ENCODE results near the gene IRX2.

IRX2 gene

GRCh38 chr5:2773327-2773726 lies 21.9 kb upstream of the IRX2 start:
- Histone ChIP-seq H4K20me1 (ENCODE audit: insufficient read depth, low read length, poor library complexity, severe bottlenecking) (no peaks in the 10 kb centered on the region), H3K4me2 (ENCODE audit: low read depth, low read length, poor library complexity, severe bottlenecking) (no peak overlapping the region), H3K4me3 (ENCODE audit: low read length, poor library complexity, severe bottlenecking) (no peak overlapping the region), H3K36me3 (ENCODE audit: insufficient read depth, low read length) (no peaks in the 10 kb centered on the region), H3K27me3 (ENCODE audit: insufficient read depth, low read length, poor library complexity, severe bottlenecking) (no peaks in the 10 kb centered on the region), H3K4me1 (ENCODE audit: insufficient read depth, low read length, poor library complexity, severe bottlenecking) (no peaks in the 10 kb centered on the region), H3K9ac (ENCODE audit: low read depth, low read length, poor library complexity, severe bottlenecking) (no peak overlapping the region), H3F3A (ENCODE audit: low read depth) (no peaks in the 10 kb centered on the region), H3K9me3 (ENCODE audit: insufficient read depth, low read depth, low read length) (no peaks in the 10 kb centered on the region), H3K9me2 (replicated peaks; ENCODE audit: low read depth, low read length) (no peaks in the 10 kb centered on the region), H3K79me2 (ENCODE audit: insufficient read depth, low read length) (no peaks in the 10 kb centered on the region), H2AFZ (ENCODE audit: low read length) (no peak overlapping the region)
- TF ChIP-seq CTCF (conservative IDR thresholded peaks at IDR 0.05; ENCODE audit: low read length) (no peak), EZH2phosphoT487 (IDR thresholded peaks at IDR 0.05; ENCODE audit: borderline replicate concordance) (no peak)

- H3K9me3 ChIP-seq (ENCODE audit: insufficient read depth, low read depth, low read length) = peaks cover 4% of the 10 kb centered on the region; the same call in 1 of the 2 replicates
- no peak overlapping the region for H2AFZ ChIP-seq (ENCODE audit: low read length)
- H3K79me2 ChIP-seq (ENCODE audit: insufficient read depth, low read length) = no peaks in the 10 kb centered on the region
- no peaks in the 10 kb centered on the region for H4K20me1 ChIP-seq (ENCODE audit: insufficient read depth, low read length, poor library complexity, severe bottlenecking)
- no peak overlapping the region for H3K4me3 ChIP-seq (ENCODE audit: low read length, poor library complexity, severe bottlenecking)
- TF ChIP-seq CTCF (conservative IDR thresholded peaks at IDR 0.05; ENCODE audit: low read length) (no peak), EZH2phosphoT487 (IDR thresholded peaks at IDR 0.05; ENCODE audit: borderline replicate concordance) (no peak)
- no peaks in the 10 kb centered on the region for H3K9me2 ChIP-seq (replicated peaks; ENCODE audit: low read depth, low read length)
- no peaks in the 10 kb centered on the region for H3K27me3 ChIP-seq (ENCODE audit: insufficient read depth, low read length, poor library complexity, severe bottlenecking)
- no peak overlapping the region for H3K9ac ChIP-seq (ENCODE audit: low read depth, low read length, poor library complexity, severe bottlenecking)
- no peak overlapping the region for H3K4me2 ChIP-seq (ENCODE audit: low read depth, low read length, poor library complexity, severe bottlenecking)
- no peaks in the 10 kb centered on the region for H3K4me1 ChIP-seq (ENCODE audit: insufficient read depth, low read length, poor library complexity, severe bottlenecking)
- H3K36me3 ChIP-seq (ENCODE audit: insufficient read depth, low read length) = no peaks in the 10 kb centered on the region
- no peaks in the 10 kb centered on the region for H3F3A ChIP-seq (ENCODE audit: low read depth)
Observed at GRCh38 chr5:2767089-2767488, 15.6 kb upstream of the IRX2 start.

GRCh38 chr5:2764581-2764980 lies 13.1 kb upstream of the IRX2 start:
- H3K9me2 ChIP-seq (replicated peaks; ENCODE audit: low read depth, low read length) = no peaks in the 10 kb centered on the region
- H3K4me1 ChIP-seq (ENCODE audit: insufficient read depth, low read length, poor library complexity, severe bottlenecking) = no peaks in the 10 kb centered on the region
- no peaks in the 10 kb centered on the region for H3F3A ChIP-seq (ENCODE audit: low read depth)
- H3K4me3 ChIP-seq (ENCODE audit: low read length, poor library complexity, severe bottlenecking) = no peak overlapping the region
- H3K9ac ChIP-seq (ENCODE audit: low read depth, low read length, poor library complexity, severe bottlenecking) = no peak overlapping the region
- no peaks in the 10 kb centered on the region for H3K36me3 ChIP-seq (ENCODE audit: insufficient read depth, low read length)
- no peak overlapping the region for H3K4me2 ChIP-seq (ENCODE audit: low read depth, low read length, poor library complexity, severe bottlenecking)
- no peaks in the 10 kb centered on the region for H4K20me1 ChIP-seq (ENCODE audit: insufficient read depth, low read length, poor library complexity, severe bottlenecking)
- no peak for TF ChIP-seq EZH2phosphoT487 (IDR thresholded peaks at IDR 0.05; ENCODE audit: borderline replicate concordance)
- no peak for TF ChIP-seq CTCF (conservative IDR thresholded peaks at IDR 0.05; ENCODE audit: low read length)
- no peaks in the 10 kb centered on the region for H3K27me3 ChIP-seq (ENCODE audit: insufficient read depth, low read length, poor library complexity, severe bottlenecking)
- H2AFZ ChIP-seq (ENCODE audit: low read length) = no peak overlapping the region
- H3K79me2 ChIP-seq (ENCODE audit: insufficient read depth, low read length) = no peaks in the 10 kb centered on the region
- peaks cover 4% of the 10 kb centered on the region; the same call in 1 of the 2 replicates for H3K9me3 ChIP-seq (ENCODE audit: insufficient read depth, low read depth, low read length)
